GM18870 (cell line): ENCODE data around the gene TPSAB1.

Experiments
- ATAC-seq: cut with Tn5 transposase; IDR thresholded peaks from one replicate; pipeline ENCODE4 v1.9.1; 2021; ENCODE audit warnings: moderate library complexity; ENCODE audit not compliant: unreplicated experiment

TPSAB1 gene

DNA sequence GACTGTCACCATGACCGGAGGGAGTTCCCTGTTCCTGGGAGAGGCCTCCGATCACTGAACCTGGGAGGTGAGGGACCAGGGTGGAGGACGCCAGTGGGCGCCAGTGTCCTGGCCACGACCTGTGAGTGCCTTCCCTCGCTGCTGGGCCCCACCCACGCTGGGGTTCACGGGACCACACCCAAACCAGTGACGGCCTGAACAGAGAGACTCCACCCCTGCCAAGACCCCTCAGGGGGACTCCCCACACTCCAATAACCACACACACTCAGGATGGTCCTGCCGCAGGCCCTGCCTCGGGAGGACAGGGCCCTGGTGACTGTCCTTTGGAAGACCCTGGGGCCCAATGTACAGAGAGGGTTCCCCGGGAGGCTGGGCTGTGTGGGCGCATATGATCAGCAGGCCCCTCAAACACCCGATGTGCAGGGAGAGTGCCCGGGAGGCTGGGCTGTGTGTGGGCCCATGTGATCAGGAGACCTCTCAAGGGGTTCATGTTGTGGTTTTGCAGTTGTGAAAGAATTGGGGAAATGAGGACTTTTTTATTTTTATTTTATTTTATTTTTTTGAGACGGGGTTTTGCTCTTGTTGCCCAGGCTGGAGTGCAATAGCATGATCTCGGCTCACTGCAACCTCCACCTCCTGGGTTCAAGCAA lies 41.9 kb downstream of the TPSAB1 start:
- no peak for ATAC-seq

DNA sequence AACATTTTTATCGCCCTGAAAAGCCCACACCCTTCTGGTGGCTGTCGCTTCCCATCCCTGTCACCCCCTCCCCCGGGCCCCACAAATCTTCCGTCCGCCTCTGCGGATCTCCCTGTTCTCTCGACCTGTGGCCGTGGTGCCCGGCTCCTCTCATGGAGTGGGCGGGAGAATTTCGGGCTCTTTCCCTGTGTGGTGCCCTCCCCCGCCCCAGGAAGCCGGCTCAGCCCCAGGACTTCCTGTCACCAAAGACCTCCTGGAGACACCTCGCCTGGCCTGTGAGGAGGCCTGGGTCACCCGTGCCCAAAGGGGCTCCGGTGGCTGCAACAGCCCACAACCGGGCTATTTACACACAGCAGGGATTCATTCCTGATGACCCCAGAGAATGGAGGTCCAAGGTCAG lies 42.8 kb downstream of the TPSAB1 start:
- ATAC-seq: no peak

DNA sequence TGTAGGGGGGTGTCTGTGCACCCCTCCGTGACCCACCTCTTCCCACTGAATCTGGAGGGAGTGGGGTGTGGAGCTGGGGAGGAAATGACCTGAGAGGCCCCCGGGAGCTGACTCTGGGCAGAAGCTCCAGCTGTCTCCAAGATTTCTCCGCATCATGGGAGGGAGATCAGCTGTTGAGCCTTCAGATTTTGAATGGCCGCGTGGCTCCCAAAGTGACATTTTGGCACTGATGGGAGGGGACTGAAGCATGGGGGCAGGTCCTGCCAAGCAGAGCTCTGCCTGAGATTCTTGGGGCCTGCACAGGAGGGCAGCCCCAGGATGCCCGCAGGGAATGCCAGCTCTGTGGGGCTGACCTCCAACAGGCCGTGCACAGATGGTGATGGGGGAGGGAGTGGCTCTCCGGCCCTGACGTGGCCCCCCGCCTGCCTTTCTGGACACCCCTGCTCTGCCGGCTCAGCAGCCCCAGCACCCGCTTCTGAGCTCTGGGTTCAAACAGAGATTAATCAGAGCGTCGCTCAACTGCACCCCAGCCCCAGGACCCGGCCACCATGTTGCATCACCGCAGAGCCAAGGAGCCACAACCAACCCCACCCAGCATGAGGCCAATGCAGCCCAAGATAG lies 43.6 kb downstream of the TPSAB1 start:
- no peak for ATAC-seq

DNA sequence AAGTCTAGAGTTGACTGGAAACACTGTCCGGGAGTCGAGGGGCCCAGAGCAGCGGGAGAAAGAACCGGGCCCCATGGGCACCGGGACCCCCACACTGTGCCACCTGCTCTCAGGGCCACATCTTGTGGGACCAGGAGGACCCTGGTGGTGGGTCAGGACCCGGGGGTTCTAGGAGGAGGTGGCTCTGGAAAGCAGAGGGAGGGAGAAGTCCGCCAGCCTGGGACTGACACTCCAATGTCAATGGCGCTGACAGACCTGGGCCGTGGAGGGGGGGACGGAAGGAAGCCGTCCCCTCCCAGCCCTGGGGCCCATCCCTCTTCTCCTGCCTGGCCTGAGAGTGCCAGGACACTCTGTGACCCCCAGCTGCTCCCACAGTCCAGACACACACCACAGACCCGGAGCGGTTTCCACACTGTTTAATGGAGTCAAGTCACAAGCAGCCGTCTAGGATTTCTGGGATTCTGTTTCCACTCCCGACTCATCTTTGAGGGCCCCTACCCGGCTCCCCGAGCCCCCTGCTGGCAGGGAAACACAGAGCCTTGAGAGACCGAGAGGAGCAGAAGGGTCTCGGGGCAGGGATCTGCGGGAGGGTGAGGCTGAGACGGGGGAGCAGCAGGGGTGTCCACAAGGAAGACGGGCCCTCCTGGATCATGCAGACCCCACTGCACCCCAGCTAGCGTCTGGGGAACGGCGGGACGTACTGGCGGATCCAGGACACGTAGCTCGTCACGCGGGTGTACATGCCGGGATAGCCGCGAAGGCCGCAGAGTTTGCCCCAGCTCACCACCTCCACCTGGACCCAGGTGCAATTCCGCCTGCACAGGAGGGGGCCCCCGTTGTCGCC lies 45.4 kb downstream of the TPSAB1 start:
- ATAC-seq: no peak

DNA sequence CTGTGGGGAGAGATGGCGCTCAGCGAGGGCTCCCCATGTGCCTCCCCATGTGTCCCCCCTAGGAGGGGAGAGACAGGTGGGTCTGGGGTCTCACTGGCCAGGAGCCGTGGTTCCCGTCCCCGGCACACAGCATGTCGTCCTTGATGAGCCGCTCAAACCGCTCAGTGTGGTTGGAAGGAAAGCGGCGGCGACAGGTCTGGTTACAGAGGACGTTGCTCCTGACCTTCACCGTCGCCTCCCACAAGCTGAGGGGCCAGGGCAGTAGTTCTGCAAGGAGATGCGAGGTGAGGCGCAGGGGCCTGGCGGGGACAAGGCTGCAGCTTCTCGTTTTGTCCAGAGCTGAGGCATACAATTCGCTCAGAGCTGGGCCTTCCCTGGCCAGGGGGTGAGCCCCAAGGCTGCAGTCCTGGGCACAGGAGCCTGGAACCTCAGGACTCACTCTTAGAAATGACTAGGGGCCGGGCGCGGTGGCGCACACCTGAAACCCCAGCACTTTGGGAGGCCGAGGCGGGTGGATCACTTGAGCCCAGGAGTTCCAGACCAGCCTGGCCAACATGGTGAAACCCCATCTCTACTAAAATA lies 46.1 kb downstream of the TPSAB1 start:
- no peak for ATAC-seq

DNA sequence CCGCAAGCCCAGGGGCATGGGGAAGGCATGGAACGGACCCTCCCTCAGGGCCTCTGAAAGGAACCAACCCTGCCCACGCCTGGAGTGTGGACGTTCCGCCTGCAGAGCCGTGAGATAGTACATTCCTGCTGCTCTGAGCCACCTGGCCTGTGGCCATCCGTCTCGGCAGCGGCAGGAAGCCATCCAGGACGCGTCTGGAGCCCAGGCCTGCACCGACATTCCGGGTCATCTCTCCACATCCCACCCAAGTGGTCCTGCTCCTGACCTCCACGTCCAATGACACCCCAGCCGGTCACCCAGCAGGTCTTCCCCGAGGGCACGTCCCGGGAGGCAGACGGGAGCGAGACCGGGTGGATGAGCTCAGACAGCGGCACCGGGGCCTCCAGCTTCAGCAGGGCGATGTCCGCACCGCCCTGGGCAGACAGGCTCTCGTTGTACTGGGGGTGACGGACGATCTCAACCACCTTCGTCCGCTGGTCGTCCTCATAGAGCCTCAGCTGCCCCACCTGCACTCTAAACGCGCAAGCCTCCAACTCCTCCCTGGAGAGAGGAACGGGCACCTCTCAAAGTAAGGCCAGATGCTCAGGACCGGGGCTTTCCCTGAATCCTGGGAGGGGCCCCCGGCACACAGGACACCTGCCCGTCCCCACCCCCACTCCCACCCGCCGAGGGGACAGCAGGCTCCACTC lies 47.6 kb downstream of the TPSAB1 start:
- no peak for ATAC-seq

DNA sequence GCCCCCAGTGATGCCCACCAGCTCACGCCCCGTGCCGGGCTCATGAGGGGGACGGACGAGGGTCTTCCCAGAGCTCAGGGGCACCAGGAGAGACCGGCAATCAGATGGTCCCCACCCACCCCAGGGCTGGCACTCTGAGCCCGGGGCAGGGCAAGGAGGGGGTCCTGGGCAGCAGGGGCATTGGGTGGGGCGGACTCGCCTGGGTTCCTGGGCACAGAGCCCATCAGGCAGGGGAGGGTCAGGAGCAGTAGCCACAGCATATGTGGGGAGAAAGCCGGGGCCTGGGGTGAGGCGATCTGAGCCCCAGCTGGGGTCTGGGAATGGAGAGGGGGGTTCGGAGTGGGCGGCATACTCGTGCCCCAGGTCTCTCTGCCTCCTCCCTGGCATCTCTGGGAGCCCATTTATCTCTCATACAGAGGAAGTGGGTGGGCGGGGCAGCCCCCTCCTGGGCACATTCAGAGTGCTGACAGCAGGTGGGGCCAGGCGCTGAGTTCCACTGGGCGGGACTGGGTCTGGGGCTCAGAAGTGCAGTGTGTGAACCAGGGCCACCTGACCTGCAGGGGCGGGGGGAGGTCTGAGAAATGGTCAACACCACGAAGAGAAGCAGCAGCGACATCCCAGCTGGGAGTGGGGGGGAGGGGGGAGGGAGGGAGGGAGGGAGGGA lies 48.4 kb downstream of the TPSAB1 start:
- ATAC-seq: no peak

DNA sequence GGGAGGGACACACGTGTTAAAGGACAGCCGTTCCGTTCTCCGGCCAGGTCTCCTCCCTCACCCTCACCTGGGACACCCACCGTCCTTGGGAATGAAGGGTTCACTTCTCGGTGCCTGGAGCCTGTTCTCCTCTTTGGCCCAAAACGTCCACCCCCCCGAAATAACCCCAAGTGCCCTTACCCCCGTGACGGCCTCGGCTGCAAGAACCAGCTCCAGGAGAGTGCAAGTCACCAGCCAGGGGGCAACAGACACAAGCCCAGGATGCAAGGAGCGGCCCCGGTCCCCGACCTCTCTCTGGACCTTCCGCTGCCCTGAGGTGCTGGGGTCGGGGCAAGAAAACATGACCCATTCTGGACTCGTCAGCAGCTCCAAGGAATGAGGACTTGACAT lies 49.0 kb downstream of the TPSAB1 start:
- no peak for ATAC-seq

DNA sequence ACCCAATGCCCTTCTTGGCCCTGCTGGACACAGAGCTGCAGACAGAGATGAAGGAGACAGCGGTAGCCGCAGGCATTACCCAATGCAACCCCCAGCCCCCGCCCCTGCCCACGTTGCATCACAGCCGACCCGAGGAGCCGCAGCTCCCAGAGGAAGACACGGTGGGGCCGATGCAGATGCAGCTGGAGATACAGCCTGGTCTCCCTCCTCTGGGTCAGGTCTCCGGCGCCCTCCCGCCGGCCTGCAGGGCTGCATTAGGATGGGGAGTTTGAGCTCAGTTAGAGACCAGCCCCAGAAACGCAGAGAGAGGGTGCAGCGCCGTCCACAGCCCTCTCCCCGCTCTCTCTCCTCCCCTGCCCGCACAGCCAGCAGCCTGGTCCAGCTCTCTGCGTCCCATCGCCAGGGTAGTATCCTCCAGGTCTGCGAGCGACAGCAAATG lies 49.6 kb downstream of the TPSAB1 start:
- ATAC-seq: no peak

DNA sequence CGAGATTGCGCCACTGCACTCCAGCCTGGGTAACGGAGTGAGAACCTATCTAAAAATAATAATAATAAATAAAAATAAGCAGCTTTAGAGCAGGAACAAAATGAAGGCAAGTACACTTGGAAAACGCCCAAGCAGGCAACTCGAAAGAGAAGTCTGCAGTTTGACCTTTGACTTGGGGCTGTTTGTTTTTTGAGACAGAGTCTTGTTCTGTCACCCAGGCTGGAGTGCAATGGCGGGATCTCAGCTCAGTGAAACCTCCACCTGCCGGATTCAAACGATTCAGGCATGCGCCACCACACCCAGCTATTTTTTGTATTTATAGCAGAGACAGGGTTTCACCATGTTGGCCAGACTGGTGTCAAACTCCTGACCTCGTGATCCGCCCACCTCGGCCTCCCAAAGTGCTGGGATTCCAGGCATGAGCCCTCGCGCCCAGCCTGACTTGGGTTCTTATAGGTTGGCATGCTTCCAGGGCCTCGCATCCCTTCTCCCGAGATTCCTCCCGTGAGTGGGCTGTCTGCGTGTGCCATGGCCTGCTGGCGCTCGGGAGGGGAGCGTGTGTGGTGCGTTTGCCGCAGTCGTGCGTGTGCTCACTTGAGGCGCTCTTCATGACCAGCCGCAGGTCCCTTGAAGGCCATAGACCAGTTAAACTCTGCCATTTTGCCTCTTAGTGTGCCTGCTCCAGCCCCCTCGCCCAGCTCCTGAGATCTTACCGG lies 50.5 kb downstream of the TPSAB1 start:
- ATAC-seq: no peak

DNA sequence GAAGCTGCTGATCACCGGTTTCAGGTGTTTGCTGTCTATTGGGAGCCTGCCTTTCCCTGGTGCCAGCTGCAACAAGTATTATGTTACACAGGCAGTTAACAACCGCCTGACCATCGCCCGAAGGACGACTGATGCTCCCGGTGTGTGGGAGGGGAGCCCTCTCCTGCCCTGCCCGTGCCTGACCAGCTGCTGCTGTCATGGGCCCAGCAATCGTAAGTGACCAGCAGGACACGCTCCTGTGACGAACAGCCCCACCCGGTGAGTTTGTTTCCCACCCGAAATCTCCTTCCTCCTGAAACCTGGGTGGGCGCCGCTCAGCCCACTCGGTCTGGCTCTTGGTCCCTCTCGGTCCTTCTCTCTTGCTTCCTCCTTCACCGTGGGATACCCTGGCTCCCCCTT lies 51.1 kb downstream of the TPSAB1 start:
- no peak for ATAC-seq
